CD4-positive, alpha-beta T cell treated with Interferon gamma for 1 hour (primary cell): ENCODE measurements around the gene BTG4.

ENCODE experiments used
- DNase-seq: peaks from one replicate; pipeline ENCODE4 v3.0.0-alpha.2; 2020

Gene BTG4

GRCh38 chr11:111452817-111453552 lies 59.2 kb downstream of the BTG4 start:
- DNase-seq = no peak

- no peak for DNase-seq
Measured at GRCh38 chr11:111452146-111452545, 60.0 kb downstream of the BTG4 start.

GRCh38 chr11:111450480-111451320 lies 61.5 kb downstream of the BTG4 start:
- DNase-seq = no peak

DNA sequence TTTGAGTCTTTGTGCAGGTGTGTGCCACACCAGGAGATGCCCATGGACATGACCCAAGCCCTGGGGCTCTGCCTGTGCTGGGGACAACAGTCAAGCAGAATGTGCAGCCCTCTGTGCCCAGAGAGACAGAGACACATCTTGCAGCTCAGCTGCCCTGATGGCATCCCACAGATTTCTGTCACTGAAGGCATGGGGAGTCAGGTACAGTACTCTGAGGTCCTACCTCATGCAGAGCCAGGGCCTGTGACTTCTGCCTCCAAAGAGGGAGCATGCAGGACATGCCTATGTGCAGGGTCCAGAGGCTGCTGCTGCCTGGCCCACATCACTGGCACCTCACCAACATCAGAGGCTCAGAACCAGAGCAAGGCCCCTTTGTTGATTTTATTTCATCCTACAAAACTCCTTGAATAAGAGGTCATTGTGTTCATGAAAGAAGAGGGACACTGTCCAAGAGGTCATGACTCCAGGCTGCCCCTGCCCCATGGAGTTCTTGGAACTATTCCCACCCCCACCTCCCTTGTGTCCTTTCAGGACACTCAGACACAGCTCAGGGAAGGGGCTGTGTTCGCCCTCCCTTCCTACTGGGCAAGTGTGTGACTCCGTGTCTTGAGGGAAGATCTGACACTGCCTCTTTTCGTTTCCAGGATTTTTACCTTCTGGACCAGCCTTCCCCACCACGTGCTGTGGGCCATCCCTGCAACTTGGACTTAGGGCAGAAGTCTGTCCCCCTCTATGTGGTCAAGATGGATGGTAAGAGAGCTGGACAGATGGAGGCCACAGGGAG lies 62.3 kb downstream of the BTG4 start:
- no peak for DNase-seq

GRCh38 chr11:111448831-111449557 lies 63.2 kb downstream of the BTG4 start:
- DNase-seq = no peak

DNA sequence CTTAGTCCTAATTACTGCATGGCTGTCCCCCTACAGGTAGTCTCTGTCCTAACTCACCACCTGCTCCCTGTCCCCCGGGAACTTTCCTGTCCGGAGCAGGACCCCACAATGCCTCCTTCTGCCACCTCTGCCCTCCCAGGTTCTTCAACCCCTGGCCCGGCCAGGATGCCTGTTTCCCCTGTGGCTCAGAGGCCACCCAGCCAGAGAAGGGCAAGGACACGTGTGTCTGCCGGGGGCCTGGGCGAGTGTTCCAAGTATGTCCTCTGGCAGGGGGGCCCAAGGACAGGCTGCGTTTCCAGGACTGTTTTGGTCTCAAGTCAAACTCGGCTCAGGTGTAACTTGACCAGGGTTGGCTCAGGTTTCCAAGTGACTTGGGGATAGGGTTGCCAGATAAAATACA lies 63.8 kb downstream of the BTG4 start:
- DNase-seq = no peak

DNA sequence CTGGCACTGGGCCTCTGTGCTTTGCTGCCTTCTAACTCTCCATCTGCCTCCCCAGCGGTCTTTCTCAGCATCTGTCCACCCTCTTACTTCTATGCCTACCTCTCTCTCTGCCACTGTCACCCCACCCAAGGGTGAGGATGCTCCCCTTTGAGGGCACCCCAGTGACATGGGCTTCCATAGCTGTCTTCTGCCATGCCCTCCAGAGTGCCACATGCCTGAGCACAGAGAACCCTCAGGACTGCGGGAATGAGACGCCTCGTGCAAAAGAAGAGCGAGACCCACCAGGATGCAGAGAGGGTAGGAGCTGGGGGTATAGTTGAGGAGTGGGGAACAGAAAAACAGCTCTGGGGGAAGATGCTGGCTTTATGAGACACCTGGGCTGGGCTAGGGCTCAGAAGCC lies 64.3 kb downstream of the BTG4 start:
- DNase-seq = no peak

DNA sequence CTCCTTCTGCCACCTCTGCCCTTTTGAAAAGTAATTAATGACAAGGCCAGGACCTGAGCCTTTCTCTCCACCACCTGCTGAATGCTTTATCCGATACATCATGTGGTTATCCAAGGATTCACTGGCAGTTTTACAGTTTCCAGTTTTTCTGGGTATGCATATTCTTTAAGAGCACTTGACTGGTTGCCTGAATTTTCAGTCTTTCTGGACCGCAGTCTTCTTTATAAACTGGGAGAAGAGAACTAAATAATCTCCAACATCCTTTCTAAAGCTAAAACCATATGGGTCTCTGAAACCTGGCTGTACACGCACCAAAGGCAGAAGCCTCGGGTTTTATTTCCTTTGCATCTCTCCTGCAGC lies 65.1 kb downstream of the BTG4 start:
- no peak for DNase-seq

- peak; percentile 91 for DNase-seq
Measured at GRCh38 chr11:111446404-111447111, 65.6 kb downstream of the BTG4 start.

DNA sequence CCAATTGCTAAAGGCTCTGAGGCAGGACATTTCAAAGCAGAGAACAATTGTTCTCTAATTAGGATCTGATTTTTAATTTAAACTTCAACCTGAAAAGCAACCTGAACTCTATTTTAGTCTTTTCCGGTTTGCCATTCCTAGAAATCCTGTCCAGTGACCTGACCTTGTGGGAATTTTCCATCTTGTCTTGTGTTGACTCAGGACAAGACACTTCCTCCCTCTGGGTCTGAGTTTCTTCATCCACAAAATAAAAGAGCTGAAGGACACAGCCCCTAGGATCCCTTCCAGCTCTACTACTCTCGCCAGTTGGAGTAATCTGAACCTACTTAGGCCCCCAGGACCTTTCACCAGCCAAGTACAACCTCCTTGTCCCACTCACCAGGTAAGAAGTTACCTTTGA lies 66.6 kb downstream of the BTG4 start:
- no peak for DNase-seq
